Activated naive CD4-positive, alpha-beta T cell treated with anti-CD3 and anti-CD28 coated beads, Interleukin-2, amount 50 U/mL, for 72 hours (primary cell): Measurements from ENCODE around the gene CFAP61. TPM values are rescaled to one million over a fixed set of nuclear protein-coding genes. Genes with fewer than 3 reads are reported as not detected.

Experiments
- ATAC-seq, 2 donors: fragments of 150-1000 bp; cut with Tn5 transposase; 2 replicates each; pipeline ENCODE4 v1.10.0; 2021; ENCODE audit warnings: mild to moderate bottlenecking in 2 of 2, moderate library complexity in 2 of 2
- DNase-seq, 2 donors: peaks; one replicate each; pipeline ENCODE4 v3.0.0; 2021 to 2022; ENCODE audit warnings: low spot score in 2 of 2
- H3K27ac Mint-ChIP-seq, 2 donors: one replicate each; pipeline ENCODE4 v1.8.0; 2022; ENCODE audit warnings: mild to moderate bottlenecking in 2 of 2, mixed read lengths in 2 of 2
- H3K36me3 Mint-ChIP-seq, 2 donors: one replicate each; pipeline ENCODE4 v1.8.0; 2022; ENCODE audit warnings: mixed read lengths in 2 of 2
- H3K9me3 Mint-ChIP-seq, 2 donors: one replicate each; pipeline ENCODE4 v1.8.0; 2022; ENCODE audit warnings: mixed read lengths in 2 of 2
- total RNA-seq, 2 donors: library from RNA; stranded (reverse); gene quantifications; one replicate each; pipeline ENCODE4 v1.2.3, GENCODE V29; 2022

Gene CFAP61
- total RNA-seq, 2 donors from 2014 or later: 0.41 TPM; not detected in 1

- no peak overlapping the region for H3K27ac Mint-ChIP-seq
- H3K36me3 Mint-ChIP-seq: no peaks in the 10 kb centered on the region
- peaks cover 15% of the 10 kb centered on the region in 2 donors for H3K9me3 Mint-ChIP-seq
- ATAC-seq: no peak
- DNase-seq: peak in 1 of 2 donors; percentile 14
These were observed 131.8 kb downstream of the CFAP61 start for GRCh38 chr20:20184149-20184548.

DNA sequence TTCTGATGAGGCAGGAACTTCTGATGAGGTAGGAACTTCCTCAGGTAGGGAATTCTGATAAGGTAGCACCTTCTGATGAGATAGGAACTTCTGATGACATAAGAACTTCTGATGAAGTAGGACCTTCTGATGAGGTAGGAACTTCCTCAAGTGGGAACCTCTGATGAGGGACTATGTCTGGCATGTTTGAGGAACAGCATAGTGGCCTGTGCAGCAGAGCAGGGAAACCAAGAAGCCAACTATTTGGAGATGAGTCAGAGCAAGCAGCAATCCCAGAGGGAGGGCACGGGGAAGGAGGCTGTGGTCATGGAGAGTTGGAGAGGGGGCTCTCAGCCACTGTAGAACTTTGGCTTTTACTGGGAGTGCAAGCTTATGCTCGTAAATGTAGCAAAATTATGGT lies 132.4 kb downstream of the CFAP61 start:
- DNase-seq (no peak), ATAC-seq (no peak)
- Mint-ChIP-seq H3K9me3 (peaks cover 10 to 11% of the 10 kb centered on the region in 2 donors), H3K27ac (no peak overlapping the region), H3K36me3 (no peaks in the 10 kb centered on the region)

DNA sequence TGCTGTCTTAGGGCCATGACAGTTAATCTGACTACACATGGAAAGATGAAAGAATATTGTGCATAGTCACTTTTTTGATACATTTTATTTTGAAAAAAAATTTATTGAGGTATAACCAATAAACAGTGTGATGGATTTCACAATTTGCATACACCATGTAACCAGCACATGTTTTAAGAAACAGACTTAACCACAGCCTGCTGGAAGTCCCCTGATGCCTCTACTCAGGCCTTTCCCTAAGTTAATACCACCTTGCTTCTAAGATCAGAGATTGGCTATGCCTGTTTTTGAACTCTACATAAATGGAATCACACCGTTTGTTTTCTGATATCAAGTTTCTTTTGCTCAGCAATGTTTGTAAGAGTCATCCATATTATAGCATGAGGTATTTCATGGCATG lies 136.3 kb downstream of the CFAP61 start:
- no peak overlapping the region for H3K27ac Mint-ChIP-seq
- no peak for ATAC-seq
- H3K9me3 Mint-ChIP-seq: peaks cover 0 to 2% of the 10 kb centered on the region in 2 donors
- no peaks in the 10 kb centered on the region for H3K36me3 Mint-ChIP-seq
- no peak for DNase-seq

GRCh38 chr20:20192366-20192765 lies 140.0 kb downstream of the CFAP61 start:
- Mint-ChIP-seq H3K27ac (no peak overlapping the region), H3K36me3 (no peaks in the 10 kb centered on the region), H3K9me3 (no peaks in the 10 kb centered on the region)
- DNase-seq: no peak
- ATAC-seq: no peak

DNA sequence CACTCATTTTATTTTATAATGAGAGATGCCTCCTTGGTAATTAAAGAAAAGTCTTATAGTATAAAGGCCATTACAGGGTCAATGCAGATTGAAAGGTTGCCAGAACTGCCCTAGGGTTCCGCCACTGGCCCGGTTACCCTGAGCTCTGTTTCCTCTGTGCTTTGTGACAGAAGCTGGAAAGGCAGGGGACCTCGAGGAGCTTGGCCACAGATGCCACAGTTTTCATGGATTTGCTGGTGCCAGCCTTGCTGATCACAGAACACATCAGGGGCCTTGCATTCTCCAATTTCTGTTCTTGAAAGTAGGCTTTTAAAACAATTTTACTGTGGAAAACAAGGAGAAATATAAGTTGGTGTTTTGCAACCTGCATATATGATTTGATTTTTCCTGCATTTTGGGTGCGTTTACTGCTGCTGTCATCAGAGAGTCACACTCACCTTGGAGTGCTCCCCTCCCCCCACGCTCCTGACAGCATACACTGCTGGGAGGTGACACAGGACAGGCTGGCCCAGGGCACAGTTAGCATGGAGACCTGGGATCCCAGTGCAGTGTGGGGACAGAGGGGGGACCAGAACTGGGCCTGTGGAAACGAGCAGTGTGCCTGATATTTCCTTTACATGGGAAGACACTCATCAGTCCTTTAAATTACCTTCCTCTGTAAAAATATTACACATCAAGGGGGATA lies 142.8 kb downstream of the CFAP61 start:
- ATAC-seq (no peak), DNase-seq (no peak)
- no peaks in the 10 kb centered on the region for H3K9me3 Mint-ChIP-seq
- no peaks in the 10 kb centered on the region for H3K36me3 Mint-ChIP-seq
- no peak overlapping the region for H3K27ac Mint-ChIP-seq

- no peaks in the 10 kb centered on the region for H3K36me3 Mint-ChIP-seq
- no peaks in the 10 kb centered on the region for H3K9me3 Mint-ChIP-seq
- no peak overlapping the region for H3K27ac Mint-ChIP-seq
- ATAC-seq: no peak
- DNase-seq: no peak
These were observed 144.3 kb downstream of the CFAP61 start for GRCh38 chr20:20196610-20197009.

DNA sequence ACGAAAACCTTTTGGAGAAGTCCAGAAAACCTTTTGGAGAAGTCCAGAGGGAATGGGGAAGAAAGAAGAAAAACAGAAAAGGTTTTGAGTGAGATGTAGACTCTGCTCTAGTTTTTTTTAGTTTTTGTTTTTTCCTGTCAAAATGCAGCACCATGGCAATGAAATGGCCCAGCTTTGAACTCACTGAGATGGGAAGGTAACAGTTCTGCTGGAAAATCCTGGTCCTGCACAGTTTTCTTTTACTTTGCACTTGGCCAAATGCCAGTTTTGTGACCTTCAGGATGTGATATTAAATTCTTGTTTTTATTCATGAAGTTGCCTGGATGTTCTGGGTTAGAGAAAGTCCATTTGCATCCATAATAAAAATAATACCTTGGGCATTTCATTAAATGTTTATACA lies 145.7 kb downstream of the CFAP61 start:
- H3K27ac Mint-ChIP-seq: no peak overlapping the region
- H3K9me3 Mint-ChIP-seq: no peaks in the 10 kb centered on the region
- no peak for DNase-seq
- H3K36me3 Mint-ChIP-seq: no peaks in the 10 kb centered on the region
- ATAC-seq: no peak

- ATAC-seq: no peak
- H3K9me3 Mint-ChIP-seq: no peaks in the 10 kb centered on the region
- no peaks in the 10 kb centered on the region for H3K36me3 Mint-ChIP-seq
- DNase-seq: no peak
- no peak overlapping the region for H3K27ac Mint-ChIP-seq
These were observed 147.2 kb downstream of the CFAP61 start for GRCh38 chr20:20199361-20200160.

DNA sequence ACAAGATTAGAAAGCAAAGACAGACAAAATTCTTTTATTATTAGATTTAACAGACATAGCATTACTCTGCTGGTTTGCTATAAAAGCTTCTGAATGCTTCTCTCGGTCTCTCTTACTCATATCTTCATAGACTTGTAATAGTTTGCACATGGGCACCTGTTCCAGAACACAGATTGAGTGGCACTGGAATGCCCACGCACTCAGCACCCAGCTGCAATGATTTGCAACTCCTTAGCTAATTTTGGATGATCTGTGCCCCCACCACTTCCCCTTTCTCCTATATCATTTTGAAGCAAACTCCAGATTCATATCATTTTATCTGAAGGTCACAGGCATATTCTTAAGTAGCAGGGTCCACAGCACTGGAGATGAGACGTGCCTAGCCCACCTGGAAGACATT lies 148.8 kb downstream of the CFAP61 start:
- Mint-ChIP-seq H3K9me3 (no peaks in the 10 kb centered on the region), H3K27ac (peak overlapping the region in 1 of 2 donors; percentile 60), H3K36me3 (no peaks in the 10 kb centered on the region)
- DNase-seq (no peak), ATAC-seq (no peak)

DNA sequence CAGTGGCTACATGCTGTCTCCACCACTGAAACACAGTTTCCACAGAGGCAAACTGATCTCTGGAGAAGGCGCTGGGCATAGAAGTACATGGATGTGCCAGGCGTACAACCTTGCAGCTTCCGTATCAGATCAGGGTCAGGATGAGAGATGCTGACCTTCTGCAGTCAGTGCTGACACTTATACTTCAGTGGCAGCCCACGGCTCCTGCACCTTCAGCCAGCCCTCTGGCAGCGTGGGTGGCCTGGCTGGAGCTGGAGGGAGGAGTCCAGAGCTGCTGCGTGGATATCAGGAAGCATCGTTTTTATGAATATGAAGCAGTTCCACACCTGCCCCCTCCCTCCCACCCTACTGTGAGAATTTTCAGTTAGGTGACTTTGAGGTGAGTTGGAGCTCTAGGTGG lies 149.3 kb downstream of the CFAP61 start:
- Mint-ChIP-seq H3K36me3 (no peaks in the 10 kb centered on the region), H3K9me3 (no peaks in the 10 kb centered on the region), H3K27ac (no peak overlapping the region)
- no peak for ATAC-seq
- DNase-seq: no peak

- Mint-ChIP-seq H3K9me3 (no peaks in the 10 kb centered on the region), H3K36me3 (no peaks in the 10 kb centered on the region), H3K27ac (no peak overlapping the region)
- ATAC-seq (no peak), DNase-seq (no peak)
These were observed 150.4 kb downstream of the CFAP61 start for GRCh38 chr20:20202768-20203167.

GRCh38 chr20:20203784-20204183 lies 151.5 kb downstream of the CFAP61 start:
- Mint-ChIP-seq H3K27ac (no peak overlapping the region), H3K36me3 (no peaks in the 10 kb centered on the region), H3K9me3 (no peaks in the 10 kb centered on the region)
- DNase-seq (no peak), ATAC-seq (no peak)

- DNase-seq: no peak
- ATAC-seq: no peak
- Mint-ChIP-seq H3K36me3 (no peaks in the 10 kb centered on the region), H3K9me3 (no peaks in the 10 kb centered on the region), H3K27ac (no peak overlapping the region)
These were observed 151.9 kb downstream of the CFAP61 start for GRCh38 chr20:20204256-20204655.

DNA sequence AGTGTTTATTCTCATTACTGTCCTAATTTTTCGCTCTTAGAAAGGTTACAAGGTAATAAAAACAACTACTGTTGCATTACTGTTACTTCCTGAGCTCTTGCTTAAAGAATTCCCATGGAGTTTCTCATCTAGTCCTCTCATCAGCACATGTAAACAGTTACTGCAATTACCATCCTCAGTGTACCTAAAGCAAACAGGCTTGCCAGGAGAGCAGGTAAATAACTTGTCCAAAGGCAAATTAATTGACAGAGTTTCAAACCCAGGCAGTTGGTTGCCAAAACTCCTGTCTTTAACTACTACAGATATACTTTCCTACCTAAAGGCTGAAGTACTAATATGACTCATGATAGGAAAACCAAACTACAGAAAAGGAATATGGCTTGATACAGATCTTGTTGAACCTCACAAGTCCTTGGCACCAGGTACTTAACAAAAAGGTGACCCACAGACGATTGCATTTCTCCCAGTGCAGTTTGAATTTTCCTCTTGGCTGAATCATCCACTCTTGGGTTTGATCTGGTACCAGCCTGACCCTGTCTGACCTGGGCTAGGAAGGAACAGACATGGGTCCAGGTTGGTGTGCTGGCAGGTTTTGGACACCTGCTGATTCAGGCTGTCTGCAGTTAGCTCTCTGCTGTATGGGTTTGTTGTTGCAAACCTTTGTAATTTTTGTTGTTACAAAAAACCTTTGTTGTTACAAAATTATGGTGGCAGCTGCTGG lies 153.0 kb downstream of the CFAP61 start:
- H3K9me3 Mint-ChIP-seq: no peaks in the 10 kb centered on the region
- H3K27ac Mint-ChIP-seq: no peak overlapping the region
- ATAC-seq: no peak
- DNase-seq: no peak
- no peaks in the 10 kb centered on the region for H3K36me3 Mint-ChIP-seq

- Mint-ChIP-seq H3K9me3 (no peaks in the 10 kb centered on the region), H3K36me3 (no peaks in the 10 kb centered on the region), H3K27ac (no peak overlapping the region)
- no peak for DNase-seq
- no peak for ATAC-seq
These were observed 153.5 kb downstream of the CFAP61 start for GRCh38 chr20:20205862-20206236.

- Mint-ChIP-seq H3K27ac (no peak overlapping the region), H3K36me3 (no peaks in the 10 kb centered on the region), H3K9me3 (no peaks in the 10 kb centered on the region)
- ATAC-seq: no peak
- no peak for DNase-seq
These were observed 154.5 kb downstream of the CFAP61 start for GRCh38 chr20:20206788-20207187.

- Mint-ChIP-seq H3K27ac (no peak overlapping the region), H3K36me3 (no peaks in the 10 kb centered on the region), H3K9me3 (no peaks in the 10 kb centered on the region)
- ATAC-seq (no peak), DNase-seq (no peak)
These were observed 155.0 kb downstream of the CFAP61 start for GRCh38 chr20:20207291-20207690.
